Neural progenitor cell (in vitro differentiated cells): ENCODE measurements around the gene BOC. TPM values are rescaled to one million over a fixed set of nuclear protein-coding genes. Genes with fewer than 3 reads are reported as not detected.

Experiments
- DNase-seq: peaks from one replicate; pipeline ENCODE4 v3.0.0-alpha.2; 2016; ENCODE audit warnings: low spot score
- H2AFZ ChIP-seq: fragments of 200-600 bp; sonication (generic); replicated peaks from 2 replicates; pipeline ENCODE4 v1.6.1; 2016; ENCODE audit warnings: antibody characterized with exemption
- H3F3A ChIP-seq: fragments of 200-600 bp; sonication (generic); 2 replicates; pipeline ENCODE4 v1.6.1; 2016; ENCODE audit warnings: antibody characterized with exemption, low read depth
- H3K27ac ChIP-seq: fragments of 200-600 bp; sonication (generic); 2 replicates; pipeline ENCODE4 v1.5.1; 2016; ENCODE audit warnings: mild to moderate bottlenecking
- H3K27me3 ChIP-seq: fragments of 200-600 bp; sonication (generic); 2 replicates; pipeline ENCODE4 v1.6.1; 2016; ENCODE audit warnings: mild to moderate bottlenecking, moderate library complexity
- H3K36me3 ChIP-seq: fragments of 200-600 bp; sonication (generic); 2 replicates; pipeline ENCODE4 v1.5.1; 2016
- H3K4me1 ChIP-seq: fragments of 200-600 bp; sonication (generic); 2 replicates; pipeline ENCODE4 v1.6.1; 2016; ENCODE audit warnings: mixed run types
- H3K4me2 ChIP-seq: fragments of 200-600 bp; sonication (generic); 2 replicates; pipeline ENCODE4 v1.6.1; 2016
- H3K4me3 ChIP-seq: fragments of 200-600 bp; sonication (generic); 2 replicates; pipeline ENCODE4 v1.5.1; 2016
- H3K79me2 ChIP-seq: fragments of 200-600 bp; sonication (generic); 2 replicates; pipeline ENCODE4 v1.6.1; 2016; ENCODE audit warnings: low read depth
- H3K9ac ChIP-seq: fragments of 200-600 bp; sonication (generic); 2 replicates; pipeline ENCODE4 v1.6.1; 2016
- H3K9me3 ChIP-seq: fragments of 200-600 bp; sonication (generic); 2 replicates; pipeline ENCODE4 v1.5.1; 2016; ENCODE audit warnings: low read depth
- H4K20me1 ChIP-seq: fragments of 200-600 bp; sonication (generic); 2 replicates; pipeline ENCODE4 v1.6.1; 2016; ENCODE audit warnings: low read depth
- H3K27ac Mint-ChIP-seq: 3 replicates; pipeline ENCODE4 v1.8.0; 2021; ENCODE audit warnings: mixed read lengths
- H3K27me3 Mint-ChIP-seq: 2 replicates; pipeline ENCODE4 v1.8.0; 2022; ENCODE audit warnings: low read depth, mild to moderate bottlenecking, inconsistent platforms, moderate library complexity, mixed read lengths; ENCODE audit not compliant: insufficient read depth
- H3K36me3 Mint-ChIP-seq: 3 replicates; pipeline ENCODE4 v1.8.0; 2021; ENCODE audit warnings: mixed read lengths
- H3K4me1 Mint-ChIP-seq: 3 replicates; pipeline ENCODE4 v1.8.0; 2021; ENCODE audit warnings: mixed read lengths
- H3K4me3 Mint-ChIP-seq: 3 replicates; pipeline ENCODE4 v1.8.0; 2021; ENCODE audit warnings: mild to moderate bottlenecking, moderate library complexity, mixed read lengths
- H3K9me3 Mint-ChIP-seq: 3 replicates; pipeline ENCODE4 v1.8.0; 2020; ENCODE audit warnings: mixed read lengths
- EZH2 ChIP-seq: fragments of 200-600 bp; sonication (generic); IDR thresholded peaks from 2 replicates; pipeline ENCODE4 v1.6.1; 2017; ENCODE audit warnings: antibody characterized with exemption, mild to moderate bottlenecking, moderate library complexity
- EZH2phosphoT487 ChIP-seq: fragments of 200-600 bp; sonication (generic); IDR thresholded peaks from 2 replicates; pipeline ENCODE4 v1.6.1; 2017; ENCODE audit warnings: antibody characterized with exemption
- total RNA-seq: library from RNA; depleted of rRNA; stranded (reverse); fragments of >200 nt; gene quantifications from 2 replicates; pipeline ENCODE4 v1.2.3, GENCODE V29; 2015; ENCODE audit warnings: low replicate concordance
- TF ChIP-seq, protein P1 (sequence below): fragments of 200-600 bp; sonication (generic); IDR thresholded peaks from 2 replicates; pipeline ENCODE4 v1.5.1; 2017; ENCODE audit warnings: antibody characterized with exemption, mild to moderate bottlenecking

BOC gene
- total RNA-seq, 1 donor from 2014 or later = 35.2 TPM

DNA sequence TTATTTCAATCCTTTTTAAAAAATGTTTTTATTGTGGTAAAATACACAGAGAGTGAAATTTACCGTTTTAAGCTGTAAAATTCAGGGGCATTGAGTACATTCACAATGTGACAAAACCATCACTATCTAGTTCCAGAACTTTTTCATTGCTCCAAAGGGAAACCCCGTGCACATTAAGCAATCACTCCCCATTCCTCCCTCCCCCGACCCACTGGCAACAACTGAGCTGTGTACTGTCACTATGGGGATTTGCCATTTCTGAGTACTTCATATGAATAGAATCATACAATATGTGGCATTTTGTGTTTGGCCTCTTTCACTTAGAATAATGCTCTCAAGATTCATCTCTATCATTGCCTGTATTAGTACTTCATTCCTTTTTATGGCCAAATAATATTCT is 45.5 kb upstream of the BOC start:
- Histone ChIP-seq H3F3A (peaks cover 35% of the 10 kb centered on the region), H3K27me3 (no peaks in the 10 kb centered on the region), H3K36me3 (no peaks in the 10 kb centered on the region), H3K4me3 (no peak overlapping the region), H3K4me1 (peaks cover 37% of the 10 kb centered on the region), H3K27ac (no peak overlapping the region), H3K9ac (no peak overlapping the region), H3K79me2 (no peaks in the 10 kb centered on the region), H2AFZ (no peak overlapping the region), H4K20me1 (no peaks in the 10 kb centered on the region), H3K9me3 (no peaks in the 10 kb centered on the region), H3K4me2 (peak overlapping the region; percentile 46)
- TF ChIP-seq, protein P1, sequence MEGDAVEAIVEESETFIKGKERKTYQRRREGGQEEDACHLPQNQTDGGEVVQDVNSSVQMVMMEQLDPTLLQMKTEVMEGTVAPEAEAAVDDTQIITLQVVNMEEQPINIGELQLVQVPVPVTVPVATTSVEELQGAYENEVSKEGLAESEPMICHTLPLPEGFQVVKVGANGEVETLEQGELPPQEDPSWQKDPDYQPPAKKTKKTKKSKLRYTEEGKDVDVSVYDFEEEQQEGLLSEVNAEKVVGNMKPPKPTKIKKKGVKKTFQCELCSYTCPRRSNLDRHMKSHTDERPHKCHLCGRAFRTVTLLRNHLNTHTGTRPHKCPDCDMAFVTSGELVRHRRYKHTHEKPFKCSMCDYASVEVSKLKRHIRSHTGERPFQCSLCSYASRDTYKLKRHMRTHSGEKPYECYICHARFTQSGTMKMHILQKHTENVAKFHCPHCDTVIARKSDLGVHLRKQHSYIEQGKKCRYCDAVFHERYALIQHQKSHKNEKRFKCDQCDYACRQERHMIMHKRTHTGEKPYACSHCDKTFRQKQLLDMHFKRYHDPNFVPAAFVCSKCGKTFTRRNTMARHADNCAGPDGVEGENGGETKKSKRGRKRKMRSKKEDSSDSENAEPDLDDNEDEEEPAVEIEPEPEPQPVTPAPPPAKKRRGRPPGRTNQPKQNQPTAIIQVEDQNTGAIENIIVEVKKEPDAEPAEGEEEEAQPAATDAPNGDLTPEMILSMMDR = no peak
- no peak for TF ChIP-seq EZH2
- no peak for TF ChIP-seq EZH2phosphoT487
- H3K27ac Mint-ChIP-seq = no peak overlapping the region
- H3K27me3 Mint-ChIP-seq = peaks cover 6% of the 10 kb centered on the region
- no peak for DNase-seq
- H3K9me3 Mint-ChIP-seq = peaks cover 2% of the 10 kb centered on the region
- peaks cover 26% of the 10 kb centered on the region for H3K4me1 Mint-ChIP-seq
- H3K4me3 Mint-ChIP-seq = no peak overlapping the region
- no peaks in the 10 kb centered on the region for H3K36me3 Mint-ChIP-seq

DNA sequence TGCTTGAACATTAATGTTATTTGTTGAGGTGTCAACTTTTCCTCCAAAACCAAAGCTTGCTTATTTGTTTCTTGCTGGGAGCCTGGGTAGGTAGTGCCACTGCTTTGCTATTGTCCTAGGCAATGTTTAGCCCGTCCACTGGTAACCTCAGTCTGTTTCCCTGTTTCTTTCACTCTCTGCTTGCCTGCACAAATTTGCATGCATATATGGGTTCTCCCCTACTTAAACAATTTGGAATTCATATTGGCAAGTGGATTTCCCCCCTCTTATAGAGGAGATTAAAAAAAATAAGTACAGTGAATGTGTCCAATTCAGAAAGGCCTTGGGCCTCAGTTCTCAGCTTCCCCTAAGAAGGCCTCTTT is 45.0 kb upstream of the BOC start:
- Histone ChIP-seq H3K9ac (no peak overlapping the region), H2AFZ (peak overlapping the region; percentile 89), H3K36me3 (no peaks in the 10 kb centered on the region), H3K27me3 (no peaks in the 10 kb centered on the region), H3K4me2 (peak overlapping the region; percentile 46), H3K9me3 (no peaks in the 10 kb centered on the region), H3K4me3 (no peak overlapping the region), H3F3A (peaks cover 35% of the 10 kb centered on the region), H3K4me1 (peaks cover 37% of the 10 kb centered on the region), H3K27ac (peak overlapping the region; percentile 95), H4K20me1 (no peaks in the 10 kb centered on the region), H3K79me2 (no peaks in the 10 kb centered on the region)
- Mint-ChIP-seq H3K36me3 (no peaks in the 10 kb centered on the region), H3K4me1 (peaks cover 27% of the 10 kb centered on the region), H3K27ac (no peak overlapping the region), H3K27me3 (peaks cover 6% of the 10 kb centered on the region), H3K4me3 (no peak overlapping the region), H3K9me3 (peaks cover 3% of the 10 kb centered on the region)
- DNase-seq = no peak
- no peak for TF ChIP-seq EZH2phosphoT487
- TF ChIP-seq EZH2 = no peak
- TF ChIP-seq, protein P1 = no peak

GRCh38 chr3:113166719-113167492 is 44.5 kb upstream of the BOC start:
- H2AFZ ChIP-seq = peak overlapping the region; percentile 89
- H3F3A ChIP-seq = peaks cover 35% of the 10 kb centered on the region
- DNase-seq = peak; percentile 55
- H3K9me3 Mint-ChIP-seq = peaks cover 6% of the 10 kb centered on the region
- peaks cover 27% of the 10 kb centered on the region for H3K4me1 Mint-ChIP-seq
- H3K27me3 Mint-ChIP-seq = peaks cover 6% of the 10 kb centered on the region
- no peak overlapping the region for H3K4me3 Mint-ChIP-seq
- no peak overlapping the region for H3K4me3 ChIP-seq
- H3K4me1 ChIP-seq = peaks cover 37% of the 10 kb centered on the region
- TF ChIP-seq EZH2 = no peak
- TF ChIP-seq, protein P1 = no peak
- H3K27ac Mint-ChIP-seq = no peak overlapping the region
- no peak overlapping the region for H3K9ac ChIP-seq
- no peaks in the 10 kb centered on the region for H4K20me1 ChIP-seq
- H3K4me2 ChIP-seq = peak overlapping the region; percentile 46
- H3K27ac ChIP-seq = peak overlapping the region; percentile 95
- H3K79me2 ChIP-seq = no peaks in the 10 kb centered on the region
- no peaks in the 10 kb centered on the region for H3K9me3 ChIP-seq
- no peaks in the 10 kb centered on the region for H3K36me3 ChIP-seq
- peaks cover 2% of the 10 kb centered on the region for H3K36me3 Mint-ChIP-seq
- H3K27me3 ChIP-seq = no peaks in the 10 kb centered on the region
